Stimulated activated CD4-positive, alpha-beta T cell treated with anti-CD3 and anti-CD28 coated beads, TNF-alpha, amount 100 ng/mL, for 4 hours (primary cell): ENCODE measurements around the gene RPS6KA4.
A peak's percentile ranks its signal among the peaks of the same experiment; 100 is the strongest.
"Not testable (repeated sequence)": the region's sequence is repeated elsewhere in the genome, so short reads cannot be mapped to it uniquely, and the experiment has no call there.

ENCODE experiments used
- DNase-seq, 3 experiments: peaks; one replicate each; pipeline ENCODE4 v3.0.0-alpha.2; 2020; ENCODE audit warnings: low read depth in 3 of 3

The RPS6KA4 gene

GRCh38 chr11:64358907-64359711, at the start of gene RPS6KA4:
Gene RPS6KA4 (plus strand): TSS chr11:64359162. CDS start chr11:64359236, 74 bp downstream.
- DNase-seq: peak in 1 of 3 experiments; percentile 35

- no peak for DNase-seq
Observed at GRCh38 chr11:64312947-64313346, 46.0 kb upstream of the RPS6KA4 start.

GRCh38 chr11:64313491-64314145, 45.3 kb upstream of the RPS6KA4 start:
- DNase-seq: no peak

DNA sequence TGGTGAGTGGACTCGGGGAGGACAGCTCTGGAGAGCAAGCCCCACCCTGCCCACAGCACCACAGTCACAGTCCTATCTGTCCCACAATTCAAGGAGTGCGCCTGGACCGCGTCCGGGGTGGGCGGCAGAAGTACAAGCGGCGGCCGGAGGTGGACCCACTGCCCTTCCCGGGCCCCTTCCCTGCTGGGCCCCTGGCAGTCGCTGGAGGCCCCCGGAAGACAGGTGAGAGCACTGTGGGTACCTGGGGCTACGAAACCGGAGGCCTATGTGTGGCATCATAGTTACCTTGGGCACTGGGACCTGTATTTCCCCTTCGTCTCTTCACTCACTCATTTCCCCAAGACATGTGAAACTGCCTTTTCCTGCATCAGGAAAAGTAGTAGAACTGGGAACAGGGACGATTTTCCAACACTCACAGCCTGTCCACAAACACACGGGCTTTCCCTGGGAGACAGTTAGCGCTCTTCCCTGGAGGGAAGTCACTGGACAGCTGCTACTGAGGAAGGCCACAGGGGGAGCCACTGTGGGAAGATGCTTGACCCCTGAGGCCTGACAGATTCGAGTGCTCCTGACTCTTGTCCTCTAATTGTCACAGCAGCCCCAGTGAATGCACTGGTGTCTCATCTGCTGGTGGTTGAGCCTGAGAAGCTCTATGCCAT, 44.7 kb upstream of the RPS6KA4 start:
- DNase-seq: no peak

GRCh38 chr11:64314805-64315561, 44.0 kb upstream of the RPS6KA4 start:
- no peak for DNase-seq

GRCh38 chr11:64315667-64316526, 43.1 kb upstream of the RPS6KA4 start:
- DNase-seq: not testable (repeated sequence)

GRCh38 chr11:64316672-64317324, 42.2 kb upstream of the RPS6KA4 start:
- no peak for DNase-seq

- peak; percentile 81 to 94 (median 90) for DNase-seq
Observed at GRCh38 chr11:64317325-64317960, 41.5 kb upstream of the RPS6KA4 start, which contains the start of gene TRMT112. Gene TRMT112 (minus strand): TSS chr11:64317559. CDS start chr11:64317526, 33 bp downstream.

DNA sequence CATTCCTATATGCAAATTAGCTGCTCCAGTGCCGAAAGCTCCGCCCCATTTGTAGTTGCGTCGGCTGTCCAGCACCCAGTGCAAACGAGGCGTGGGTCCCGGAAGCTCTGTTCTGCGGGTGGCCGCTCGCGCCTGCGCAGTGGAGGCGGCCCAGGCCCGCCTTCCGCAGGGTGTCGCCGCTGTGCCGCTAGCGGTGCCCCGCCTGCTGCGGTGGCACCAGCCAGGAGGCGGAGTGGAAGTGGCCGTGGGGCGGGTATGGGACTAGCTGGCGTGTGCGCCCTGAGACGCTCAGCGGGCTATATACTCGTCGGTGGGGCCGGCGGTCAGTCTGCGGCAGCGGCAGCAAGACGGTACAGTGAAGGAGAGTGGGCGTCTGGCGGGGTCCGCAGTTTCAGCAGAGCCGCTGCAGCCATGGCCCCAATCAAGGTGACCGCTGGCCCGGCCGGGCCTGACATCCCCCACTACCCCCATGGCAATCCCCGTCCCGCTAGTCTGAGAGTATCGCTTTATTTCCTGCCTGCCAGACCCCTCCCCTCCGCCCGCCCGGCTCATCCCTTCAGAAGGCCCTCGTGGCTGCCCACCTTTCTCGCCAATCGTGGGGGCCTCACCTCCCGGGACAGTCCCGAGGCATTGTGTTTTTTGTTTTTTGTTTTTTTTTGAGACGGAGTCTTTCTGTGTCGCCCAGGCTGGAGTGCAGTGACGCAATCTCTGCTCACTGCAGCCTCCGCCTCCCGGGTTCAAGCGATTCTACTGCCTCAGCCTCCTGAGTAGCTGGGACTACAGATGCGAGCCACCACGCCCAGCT, 40.8 kb upstream of the RPS6KA4 start, which contains the start of gene PRDX5:
Gene PRDX5, plus strand, starts transcription at position 161 of the 805 bp plus-strand sequence. Its CDS starts 95 bp downstream, at position 256.
- DNase-seq: peak; percentile 85 to 90 (median 86)

- DNase-seq: no peak
Observed at GRCh38 chr11:64318766-64319761, 39.9 kb upstream of the RPS6KA4 start.

DNA sequence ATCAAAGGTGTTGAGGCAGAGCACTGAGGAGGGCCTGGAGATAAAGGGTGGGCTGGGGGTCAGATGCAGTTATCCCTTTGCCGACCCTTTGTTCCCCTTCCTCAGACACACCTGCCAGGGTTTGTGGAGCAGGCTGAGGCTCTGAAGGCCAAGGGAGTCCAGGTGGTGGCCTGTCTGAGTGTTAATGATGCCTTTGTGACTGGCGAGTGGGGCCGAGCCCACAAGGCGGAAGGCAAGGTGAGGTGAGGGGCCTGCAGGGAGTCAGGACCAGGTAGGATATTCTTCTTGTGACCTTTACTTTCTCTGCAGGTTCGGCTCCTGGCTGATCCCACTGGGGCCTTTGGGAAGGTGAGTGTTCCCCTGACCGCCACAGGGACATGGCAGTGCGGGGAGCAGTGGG, 38.4 kb upstream of the RPS6KA4 start:
- DNase-seq: no peak

DNA sequence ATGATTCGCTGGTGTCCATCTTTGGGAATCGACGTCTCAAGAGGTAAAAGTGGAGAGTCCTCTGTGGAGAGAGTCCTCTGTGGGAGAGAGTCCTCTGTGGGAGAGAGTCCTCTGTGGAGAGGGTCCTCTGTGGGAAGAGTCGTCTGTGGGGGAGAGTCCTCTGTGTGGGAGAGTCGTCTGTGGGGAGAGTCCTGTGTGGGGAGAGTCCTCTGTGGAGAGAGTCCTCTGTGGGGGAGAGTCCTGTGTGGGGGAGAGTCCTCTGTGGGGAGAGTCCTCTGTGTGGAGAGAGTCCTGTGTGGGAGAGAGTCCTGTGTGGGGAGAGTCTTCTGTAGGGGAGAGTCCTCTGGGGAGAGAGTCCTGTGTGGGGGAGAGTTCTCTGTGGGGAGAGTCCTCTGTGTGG, 37.9 kb upstream of the RPS6KA4 start:
- no peak for DNase-seq

DNA sequence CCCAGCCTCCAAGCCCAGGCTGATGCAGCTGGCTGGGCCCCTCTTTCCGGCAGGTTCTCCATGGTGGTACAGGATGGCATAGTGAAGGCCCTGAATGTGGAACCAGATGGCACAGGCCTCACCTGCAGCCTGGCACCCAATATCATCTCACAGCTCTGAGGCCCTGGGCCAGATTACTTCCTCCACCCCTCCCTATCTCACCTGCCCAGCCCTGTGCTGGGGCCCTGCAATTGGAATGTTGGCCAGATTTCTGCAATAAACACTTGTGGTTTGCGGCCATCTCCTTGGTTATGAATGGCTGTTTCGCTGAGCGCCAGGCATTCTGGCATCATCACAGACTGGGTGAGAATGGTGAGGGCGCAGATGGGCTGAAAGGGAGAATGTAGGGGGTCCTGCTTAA, 37.4 kb upstream of the RPS6KA4 start:
- no peak for DNase-seq

- no peak for DNase-seq
Observed at GRCh38 chr11:64322925-64323260, 36.1 kb upstream of the RPS6KA4 start.

- DNase-seq: no peak
Observed at GRCh38 chr11:64323373-64323772, 35.6 kb upstream of the RPS6KA4 start.

DNA sequence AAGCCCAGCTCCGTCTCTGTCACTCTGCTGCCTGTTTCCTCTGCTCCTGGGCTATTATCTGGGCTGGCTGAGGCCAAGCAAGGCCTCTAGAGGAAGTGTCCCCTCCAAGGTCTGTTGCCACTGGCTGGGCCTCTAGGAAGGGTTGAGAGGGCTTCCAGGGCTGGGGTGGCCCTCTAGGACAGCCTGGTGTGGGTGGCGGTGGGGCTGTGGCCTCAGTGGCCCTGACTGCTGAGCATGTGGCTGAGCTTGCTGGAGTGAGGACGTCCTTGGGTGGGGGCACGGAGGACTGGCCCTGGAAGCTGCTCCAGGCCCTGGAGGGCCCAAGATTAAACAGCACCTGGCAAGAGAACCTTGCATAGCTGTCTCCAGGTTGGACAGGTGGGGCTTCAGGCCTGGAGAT, 35.0 kb upstream of the RPS6KA4 start:
- DNase-seq: not testable (repeated sequence)

- DNase-seq: no peak
Observed at GRCh38 chr11:64324692-64325469, 34.1 kb upstream of the RPS6KA4 start.
